GM12873 (cell line): ENCODE measurements around the gene LYZL6.

ENCODE experiments used
- CTCF ChIP-seq: IDR thresholded peaks from 2 replicates; pipeline ENCODE4 v1.5.1; 2012; ENCODE audit warnings: low read depth, mild to moderate bottlenecking, moderate library complexity, low read length, control low read depth; ENCODE audit not compliant: insufficient read depth; ENCODE audit errors: missing control alignments

Gene LYZL6

GRCh38 chr17:35943537-35943936, at the start of gene LYZL6:
LYZL6 (minus strand) TSS chr17:35943713; CDS start chr17:35939356, 4,357 bp downstream.
- no peak for TF ChIP-seq CTCF

- TF ChIP-seq CTCF, result no peak
These were observed 47.6 kb upstream of the LYZL6 start for GRCh38 chr17:35991075-35991474.

GRCh38 chr17:35988164-35988563, 44.7 kb upstream of the LYZL6 start:
- no peak for TF ChIP-seq CTCF

GRCh38 chr17:35986643-35987042, 43.1 kb upstream of the LYZL6 start, which contains the start of gene CCL14:
CCL14 (minus strand) TSS chr17:35986729; CDS start chr17:35986649, 80 bp downstream.
- no peak for TF ChIP-seq CTCF

- TF ChIP-seq CTCF, result no peak
These were observed 40.6 kb upstream of the LYZL6 start for GRCh38 chr17:35984140-35984539.

GRCh38 chr17:35982409-35983191, 39.1 kb upstream of the LYZL6 start:
- no peak for TF ChIP-seq CTCF

GRCh38 chr17:35981908-35982330, 38.4 kb upstream of the LYZL6 start:
- TF ChIP-seq CTCF, result peak; percentile 57
